Measurements from ENCODE around the gene SMOC1.

DNA sequence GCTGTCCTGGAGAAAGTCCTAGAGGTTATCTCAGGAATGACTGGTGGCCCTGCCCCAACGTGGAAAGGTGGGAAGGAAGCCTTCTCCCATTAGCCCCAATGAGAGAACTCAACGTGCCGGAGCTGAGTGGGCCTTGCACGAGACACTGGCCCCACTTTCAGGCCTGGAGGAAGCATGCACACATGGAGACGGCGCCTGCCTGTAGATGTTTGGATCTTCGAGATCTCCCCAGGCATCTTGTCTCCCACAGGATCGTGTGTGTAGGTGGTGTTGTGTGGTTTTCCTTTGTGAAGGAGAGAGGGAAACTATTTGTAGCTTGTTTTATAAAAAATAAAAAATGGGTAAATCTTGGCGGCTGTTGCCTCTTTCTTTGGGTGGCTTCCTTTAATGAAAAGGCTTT is 152.8 kb downstream of the SMOC1 start:
- no peak for TF ChIP-seq POLR2AphosphoS5 (IDR thresholded peaks at IDR 0.05)
- TF ChIP-seq, protein P1, sequence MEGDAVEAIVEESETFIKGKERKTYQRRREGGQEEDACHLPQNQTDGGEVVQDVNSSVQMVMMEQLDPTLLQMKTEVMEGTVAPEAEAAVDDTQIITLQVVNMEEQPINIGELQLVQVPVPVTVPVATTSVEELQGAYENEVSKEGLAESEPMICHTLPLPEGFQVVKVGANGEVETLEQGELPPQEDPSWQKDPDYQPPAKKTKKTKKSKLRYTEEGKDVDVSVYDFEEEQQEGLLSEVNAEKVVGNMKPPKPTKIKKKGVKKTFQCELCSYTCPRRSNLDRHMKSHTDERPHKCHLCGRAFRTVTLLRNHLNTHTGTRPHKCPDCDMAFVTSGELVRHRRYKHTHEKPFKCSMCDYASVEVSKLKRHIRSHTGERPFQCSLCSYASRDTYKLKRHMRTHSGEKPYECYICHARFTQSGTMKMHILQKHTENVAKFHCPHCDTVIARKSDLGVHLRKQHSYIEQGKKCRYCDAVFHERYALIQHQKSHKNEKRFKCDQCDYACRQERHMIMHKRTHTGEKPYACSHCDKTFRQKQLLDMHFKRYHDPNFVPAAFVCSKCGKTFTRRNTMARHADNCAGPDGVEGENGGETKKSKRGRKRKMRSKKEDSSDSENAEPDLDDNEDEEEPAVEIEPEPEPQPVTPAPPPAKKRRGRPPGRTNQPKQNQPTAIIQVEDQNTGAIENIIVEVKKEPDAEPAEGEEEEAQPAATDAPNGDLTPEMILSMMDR (IDR thresholded peaks at IDR 0.05) = no peak
